HepG2 (cell line): ENCODE results near the gene UNC13D. TPM values are rescaled to one million over a fixed set of nuclear protein-coding genes. Genes with fewer than 3 reads are reported as not detected.
A peak's percentile ranks its signal among the peaks of the same experiment; 100 is the strongest.
"Not testable (repeated sequence)": the region's sequence is repeated elsewhere in the genome, so short reads cannot be mapped to it uniquely, and the experiment has no call there.

Experiments used
- ATAC-seq: fragments of 200-7000 bp; cut with Tn5 transposase; 3 replicates; pipeline ENCODE4 v1.9.1; 2020; ENCODE audit warnings: mild to moderate bottlenecking, moderate library complexity
- BruUV-seq: library from RNA; stranded (reverse); fragments of 400-500 nt; replicated peaks from 2 replicates; lab custom pipeline; 2021; lab: Mats Ljungman, UMichigan
- CTCF ChIA-PET: fragments of 300-600 bp; formaldehyde crosslinking; extraction: SDS; loops from one replicate; lab custom pipeline; 2021; ENCODE audit warnings: low total read pairs, inconsistent platforms, low intra/inter-chr PET ratio; lab: Yijun Ruan, JAX
- POLR2A ChIA-PET: fragments of 350-600 bp; sonication (Branson Sonifier 250); formaldehyde crosslinking; loops from one replicate; lab custom pipeline; 2020; ENCODE audit warnings: antibody characterized with exemption, inconsistent platforms; lab: Yijun Ruan, JAX
- DNase-seq: peaks from one replicate; pipeline ENCODE4 v3.0.0-alpha.2; 2015; ENCODE audit warnings: low spot score
- FAIRE-seq: peaks from 3 replicates; lab custom pipeline; 2011; peaks lifted over from hg19 to GRCh38; lab: Jason Lieb, UNC
- H2AFZ ChIP-seq: one replicate; pipeline ENCODE4 v1.6.1; 2011; ENCODE audit warnings: low read length, inconsistent platforms
- H3K27ac ChIP-seq: fragments of 300-600 bp; 3 replicates; pipeline ENCODE4 v1.8.0; 2011; ENCODE audit warnings: mixed run types, mild to moderate bottlenecking, mixed read lengths, low read length, inconsistent platforms; ENCODE audit not compliant: insufficient read depth; ENCODE audit errors: extremely low read length
- H3K27me3 ChIP-seq, 2 experiments: fragments of 200-600 bp in 1 of 2; 2 replicates in 1 of 2; 3 replicates in 1 of 2; pipeline versions ENCODE4 v1.6.0 to v1.8.0; 2011; ENCODE audit warnings: low read length in 2 of 2, mild to moderate bottlenecking in 2 of 2, moderate library complexity in 2 of 2, inconsistent platforms in 1 of 2; ENCODE audit not compliant: insufficient read depth in 2 of 2, control insufficient read depth in 1 of 2
- H3K36me3 ChIP-seq, 2 experiments: fragments of 200-600 bp in 1 of 2; replicated peaks in 1 of 2; 2 replicates in 1 of 2; 3 replicates in 1 of 2; pipeline versions ENCODE4 v1.5.1 to v1.8.0; 2011; ENCODE audit warnings: low read length in 2 of 2, inconsistent platforms in 1 of 2; ENCODE audit not compliant: insufficient read depth in 2 of 2, control insufficient read depth in 1 of 2
- H3K4me1 ChIP-seq: 2 replicates; pipeline ENCODE4 v1.5.1; 2012; ENCODE audit warnings: low read length, inconsistent platforms; ENCODE audit not compliant: insufficient read depth
- H3K4me2 ChIP-seq: 2 replicates; pipeline ENCODE4 v1.6.0; 2011; ENCODE audit warnings: low read depth, low read length, inconsistent platforms
- H3K4me3 ChIP-seq, 3 experiments: fragments of 200-600 bp in 1 of 3; sonication (generic), shearing (Covaris generic) in 1 of 3; replicated peaks in 1 of 3; 2 replicates each; pipeline ENCODE4 v1.5.1; 2011 to 2016; ENCODE audit warnings: low read length in 3 of 3, inconsistent platforms in 2 of 3, low read depth in 2 of 3, mild to moderate bottlenecking in 2 of 3, control low read depth in 1 of 3, mixed read lengths in 1 of 3; ENCODE audit not compliant: insufficient read depth in 1 of 3
- H3K79me2 ChIP-seq: one replicate; pipeline ENCODE4 v1.6.1; 2011; ENCODE audit warnings: low read length, inconsistent platforms; ENCODE audit not compliant: insufficient read depth
- H3K9ac ChIP-seq: 2 replicates; pipeline ENCODE4 v1.6.0; 2011; ENCODE audit warnings: mild to moderate bottlenecking, low read depth, low read length, inconsistent platforms; ENCODE audit not compliant: insufficient read depth
- H3K9me3 ChIP-seq: 2 replicates; pipeline ENCODE4 v1.5.1; 2012; ENCODE audit warnings: mild to moderate bottlenecking, low read length
- H4K20me1 ChIP-seq: 2 replicates; pipeline ENCODE4 v1.6.0; 2011; ENCODE audit warnings: inconsistent platforms, mild to moderate bottlenecking, low read length, moderate library complexity; ENCODE audit not compliant: insufficient read depth
- CBFB ChIP-seq: sonication (generic); formaldehyde crosslinking; IDR thresholded peaks from 2 replicates; pipeline ENCODE4 v1.4.0; 2020; ENCODE audit warnings: missing genetic modification reagents
- KLF6 ChIP-seq: IDR thresholded peaks from 2 replicates; pipeline ENCODE4 v1.8.0; 2016; ENCODE audit warnings: missing biosample characterization, missing genetic modification reagents
- POLR2G ChIP-seq: fragments of 200-400 bp; formaldehyde crosslinking; IDR thresholded peaks from 2 replicates; pipeline ENCODE4 v1.6.1; 2018; ENCODE audit warnings: mild to moderate bottlenecking, low read depth, low read length, moderate library complexity
- PTBP1 ChIP-seq: fragments of 200-400 bp; formaldehyde crosslinking; IDR thresholded peaks from 2 replicates; pipeline ENCODE4 v1.6.1; 2018; ENCODE audit warnings: low read length, low read depth; ENCODE audit not compliant: poor library complexity, severe bottlenecking
- REPIN1 ChIP-seq: sonication (generic); formaldehyde crosslinking; IDR thresholded peaks from 2 replicates; pipeline ENCODE4 v1.8.0; 2022; ENCODE audit warnings: missing genetic modification reagents, low read depth, mild to moderate bottlenecking, borderline replicate concordance
- ZNF343 ChIP-seq: sonication (generic); formaldehyde crosslinking; IDR thresholded peaks from 2 replicates; pipeline ENCODE4 v1.4.0; 2020; ENCODE audit warnings: mild to moderate bottlenecking, missing genetic modification reagents
- ZNF556 ChIP-seq: sonication (generic); formaldehyde crosslinking; IDR thresholded peaks from 2 replicates; pipeline ENCODE4 v1.4.0; 2020; ENCODE audit warnings: mild to moderate bottlenecking, missing genetic modification reagents, borderline replicate concordance
- ZNF816 ChIP-seq: sonication (generic); formaldehyde crosslinking; IDR thresholded peaks from 2 replicates; pipeline ENCODE4 v1.8.0; 2022; ENCODE audit warnings: missing genetic modification reagents, mild to moderate bottlenecking, borderline replicate concordance
- WGBS: methylation state at CpG from one replicate; pipeline ENCODE4 v1.1.6; 2017; ENCODE audit warnings: low lambda C conversion rate; 5-methylcytosine and 5-hydroxymethylcytosine counted together
- in situ Hi-C: cut with HindIII; loops from 2 replicates; pipeline ENCODE4 v1.10.0; 2017; ENCODE audit warnings: low pct_unique_long_range_greater_than_20kb; ENCODE audit not compliant: extremely low pct_ligation_motif_present
- intact Hi-C: fragments of 100-400 bp; cut with micrococcal nuclease; formaldehyde crosslinking; loops from one replicate; pipeline ENCODE4 v1.10.0; 2022; ENCODE audit not compliant: unreplicated experiment
- polyA plus RNA-seq, 8 experiments: library from polyadenylated mRNA; depleted of rRNA in 3 of 8; stranded (reverse) in 7 of 8; unstranded in 1 of 8; fragments of >200 nt; fragmentation: Illumina TruSeq in 4 of 8; extraction: Trizol in 4 of 8; gene quantifications; 2 replicates each; pipeline versions ENCODE4 v1.2.1 to v1.2.3, GENCODE V29; 2011 to 2016; ENCODE audit warnings: low read depth in 4 of 8, missing spikeins in 1 of 8, mixed read lengths in 1 of 8; ENCODE audit not compliant: insufficient read depth in 1 of 8
- total RNA-seq, 5 experiments: library from RNA; depleted of rRNA; stranded (reverse); fragments of >200 nt; fragmentation: Illumina TruSeq; extraction: Trizol; gene quantifications; 2 replicates each; pipeline ENCODE4 v1.2.3, GENCODE V29; 2016; ENCODE audit warnings: low read depth in 1 of 5
- TF ChIP-seq, protein P1 (sequence below): sonication (generic); formaldehyde crosslinking; IDR thresholded peaks from 2 replicates; pipeline ENCODE4 v1.4.0; 2020; ENCODE audit warnings: mild to moderate bottlenecking, missing genetic modification reagents

UNC13D gene
- total and polyA plus RNA-seq, 2 of the 13 experiments (the other 11 are each of a cell fraction or from before 2014, with no cell fraction given), result 29.7 to 42.7 TPM

- H2AFZ ChIP-seq, FAIRE-seq, H3K27me3 ChIP-seq, CTCF ChIA-PET, DNase-seq, H3K36me3 ChIP-seq, ATAC-seq, in situ Hi-C loops, H3K9me3 ChIP-seq: not testable (repeated sequence)
- peak overlapping the region; percentile 88 for H3K4me2 ChIP-seq
- TSS peak; percentile 52 for BruUV-seq
- peak overlapping the region; percentile 98 for H3K9ac ChIP-seq
- intact Hi-C loops, result loop anchor here (2.0 to 5.0 kb wide), 2 partner anchors 49 to 67 kb away; partner anchors contain the start of gene UNC13D
- peaks cover 61% of the 10 kb centered on the region for H3K4me1 ChIP-seq
- WGBS, result 8% methylated on average over 14 of the region's 19 CpGs
- peaks cover 23% of the 10 kb centered on the region for H3K79me2 ChIP-seq
- POLR2A ChIA-PET, result interaction anchor here (0.7 to 13.1 kb wide), 11 partner anchors 8 to 468 kb away, joined by 3 to 390 read pairs (median 18); partner anchors contain the start of genes GALK1, LLGL2, TRIM47 and UNC13D
- H3K4me3 ChIP-seq, result peak overlapping the region; percentile 73 to 92 (median 86)
- H4K20me1 ChIP-seq, result peaks cover 32% of the 10 kb centered on the region
- peak overlapping the region; percentile 91 for H3K27ac ChIP-seq
- TF ChIP-seq PTBP1 (peak; percentile 15), ZNF343 (CRISPR knock-in tag) (0 out of 2 replicates have a peak, but pooled peaks have one; percentile 34), KLF6 (CRISPR knock-in tag) (0 out of 2 replicates have a peak, but pooled peaks have one; percentile 11), POLR2G (peak; percentile 14; the same call in 1 of the 2 replicates), ZNF556 (CRISPR knock-in tag) (peak; percentile 14; the same call in 1 of the 2 replicates), ZNF816 (CRISPR knock-in tag) (peak; percentile 59; the same call in 1 of the 2 replicates), CBFB (0 out of 2 replicates have a peak, but pooled peaks have one; percentile 10), REPIN1 (CRISPR knock-in tag) (0 out of 2 replicates have a peak, but pooled peaks have one; percentile 4)
- TF ChIP-seq, protein P1, sequence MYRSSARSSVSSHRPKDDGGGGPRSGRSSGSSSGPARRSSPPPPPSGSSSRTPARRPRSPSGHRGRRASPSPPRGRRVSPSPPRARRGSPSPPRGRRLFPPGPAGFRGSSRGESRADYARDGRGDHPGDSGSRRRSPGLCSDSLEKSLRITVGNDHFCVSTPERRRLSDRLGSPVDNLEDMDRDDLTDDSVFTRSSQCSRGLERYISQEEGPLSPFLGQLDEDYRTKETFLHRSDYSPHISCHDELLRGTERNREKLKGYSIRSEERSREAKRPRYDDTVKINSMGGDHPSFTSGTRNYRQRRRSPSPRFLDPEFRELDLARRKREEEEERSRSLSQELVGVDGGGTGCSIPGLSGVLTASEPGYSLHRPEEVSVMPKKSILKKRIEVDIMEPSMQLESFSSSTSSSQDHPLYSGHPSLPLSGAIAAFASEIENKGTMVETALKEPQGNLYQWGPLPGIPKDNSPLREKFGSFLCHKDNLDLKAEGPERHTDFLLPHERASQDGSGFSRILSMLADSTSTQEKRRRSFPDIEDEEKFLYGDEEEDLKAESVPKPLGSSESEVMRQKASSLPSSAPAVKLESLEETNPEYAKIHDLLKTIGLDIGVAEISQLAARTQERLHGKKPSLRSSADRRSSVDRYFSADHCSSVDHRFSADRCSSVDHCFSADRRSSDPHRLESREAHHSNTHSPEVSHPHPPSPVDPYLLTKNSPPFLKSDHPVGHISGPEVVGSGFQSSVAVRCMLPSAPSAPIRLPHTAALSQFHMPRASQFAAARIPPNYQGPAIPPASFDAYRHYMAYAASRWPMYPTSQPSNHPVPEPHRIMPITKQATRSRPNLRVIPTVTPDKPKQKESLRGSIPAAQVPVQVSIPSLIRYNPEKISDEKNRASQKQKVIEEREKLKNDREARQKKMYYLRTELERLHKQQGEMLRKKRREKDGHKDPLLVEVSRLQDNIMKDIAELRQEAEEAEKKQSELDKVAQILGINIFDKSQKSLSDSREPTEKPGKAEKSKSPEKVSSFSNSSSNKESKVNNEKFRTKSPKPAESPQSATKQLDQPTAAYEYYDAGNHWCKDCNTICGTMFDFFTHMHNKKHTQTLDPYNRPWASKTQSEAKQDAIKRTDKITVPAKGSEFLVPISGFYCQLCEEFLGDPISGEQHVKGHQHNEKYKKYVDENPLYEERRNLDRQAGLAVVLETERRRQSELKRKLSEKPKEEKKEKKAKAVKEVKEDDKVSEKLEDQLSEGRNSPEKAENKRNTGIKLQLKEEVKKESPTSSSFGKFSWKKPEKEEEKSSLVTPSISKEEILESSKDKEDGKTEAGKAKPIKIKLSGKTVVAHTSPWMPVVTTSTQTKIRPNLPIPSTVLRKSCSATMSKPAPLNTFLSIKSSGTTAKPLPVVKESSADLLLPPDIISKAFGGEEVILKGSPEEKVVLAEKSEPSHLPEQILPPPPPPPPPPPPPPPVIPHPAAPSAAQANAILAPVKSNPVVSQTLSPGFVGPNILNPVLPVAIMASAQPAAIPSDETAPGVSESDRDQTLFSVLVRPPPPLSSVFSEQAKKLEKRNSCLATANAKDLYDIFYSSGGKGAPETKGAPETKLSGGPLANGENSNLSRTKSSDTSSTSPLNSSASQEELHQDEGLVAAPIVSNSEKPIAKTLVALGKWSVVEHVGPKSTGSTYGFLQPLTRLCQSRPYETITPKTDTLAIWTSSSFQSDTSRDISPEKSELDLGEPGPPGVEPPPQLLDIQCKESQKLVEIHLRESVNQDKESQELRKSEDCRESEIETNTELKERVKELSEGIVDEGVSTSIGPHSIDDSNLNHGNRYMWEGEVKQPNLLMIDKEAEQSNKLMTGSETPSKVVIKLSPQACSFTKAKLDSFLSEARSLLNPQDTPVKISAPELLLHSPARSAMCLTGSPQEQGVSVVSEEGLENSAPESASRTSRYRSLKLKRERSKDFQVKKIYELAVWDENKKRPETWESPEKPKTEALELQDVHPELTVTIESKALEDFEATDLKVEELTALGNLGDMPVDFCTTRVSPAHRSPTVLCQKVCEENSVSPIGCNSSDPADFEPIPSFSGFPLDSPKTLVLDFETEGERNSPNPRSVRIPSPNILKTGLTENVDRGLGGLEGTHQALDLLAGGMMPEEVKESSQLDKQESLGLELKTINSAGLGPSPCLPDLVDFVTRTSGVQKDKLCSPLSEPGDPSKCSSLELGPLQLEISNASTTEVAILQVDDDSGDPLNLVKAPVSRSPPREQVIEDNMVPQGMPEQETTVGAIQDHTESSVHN, result 0 out of 2 replicates have a peak, but pooled peaks have one; percentile 56
Observed at GRCh38 chr17:75778066-75778860, 65.9 kb downstream of the UNC13D start.
